ENCODE measurements around the gene SYT6. TPM values are rescaled to one million over a fixed set of nuclear protein-coding genes. Genes with fewer than 3 reads are reported as not detected.

Gene SYT6
- total RNA-seq, 3 donors from 2014 or later (not counting 1 experiment from before 2014, with no cell fraction given): 0.13 TPM; not detected in 2

DNA sequence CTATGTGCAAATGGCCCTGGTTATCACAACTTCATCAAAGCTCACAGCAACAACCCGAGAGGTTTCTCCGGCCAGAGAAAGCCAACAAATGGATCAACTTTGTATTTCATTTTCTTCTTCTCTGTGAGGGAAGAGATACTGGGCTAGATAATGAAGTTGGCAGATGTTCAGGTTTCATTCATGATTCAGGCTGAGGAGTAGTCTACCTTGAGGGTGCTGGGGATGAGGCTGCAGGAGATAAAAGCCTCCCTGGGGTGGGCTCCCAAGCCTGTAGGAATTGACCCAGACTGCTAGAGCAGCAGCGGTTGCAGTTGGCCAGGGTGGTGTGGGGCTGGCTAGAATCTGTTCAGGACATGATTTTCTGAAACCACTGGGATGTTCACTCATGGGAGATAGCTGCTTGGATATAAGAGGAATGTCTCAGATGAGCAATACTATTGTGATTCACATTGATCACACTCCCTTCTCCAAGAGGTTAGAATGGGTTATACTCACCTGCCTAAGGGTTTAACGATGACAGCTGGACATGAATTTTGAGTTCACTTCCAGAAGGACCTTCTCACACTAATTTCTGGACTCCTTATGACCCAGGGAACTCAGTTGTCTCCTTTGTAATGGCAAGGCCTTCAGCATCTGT, 64.0 kb downstream of the SYT6 start:
- Mint-ChIP-seq H3K4me1 (peaks cover 35 to 43% of the 10 kb centered on the region in 2 donors), H3K4me3 (no peak overlapping the region), H3K27ac (peak overlapping the region in 1 of 2 donors; percentile 3), H3K9me3 (no peaks in the 10 kb centered on the region), H3K27me3 (ENCODE audit: low read depth in 2 of 2) (peaks cover 0 to 4% of the 10 kb centered on the region in 2 donors), H3K36me3 (no peaks in the 10 kb centered on the region)
- H3K9me3 ChIP-seq (ENCODE audit: control insufficient read depth, insufficient read depth, low read length): no peaks in the 10 kb centered on the region
- peaks cover 15% of the 10 kb centered on the region for H3K4me1 ChIP-seq (ENCODE audit: control insufficient read depth, insufficient read depth, low read length)
- H3K27ac ChIP-seq (ENCODE audit: low read length): no peak overlapping the region
- intact Hi-C loops (cut with micrococcal nuclease): no loop called here
- DNase-seq: no peak
- H3K4me3 ChIP-seq (ENCODE audit: low read length): no peak overlapping the region
- WGBS (ENCODE audit: insufficient coverage): 80% methylated on average over 2 of the region's 4 CpGs
- H3K36me3 ChIP-seq (ENCODE audit: control insufficient read depth, insufficient read depth, low read length): no peaks in the 10 kb centered on the region
- no peaks in the 10 kb centered on the region for H3K27me3 ChIP-seq (ENCODE audit: control insufficient read depth, insufficient read depth, low read length)
- TF ChIP-seq, protein P1, sequence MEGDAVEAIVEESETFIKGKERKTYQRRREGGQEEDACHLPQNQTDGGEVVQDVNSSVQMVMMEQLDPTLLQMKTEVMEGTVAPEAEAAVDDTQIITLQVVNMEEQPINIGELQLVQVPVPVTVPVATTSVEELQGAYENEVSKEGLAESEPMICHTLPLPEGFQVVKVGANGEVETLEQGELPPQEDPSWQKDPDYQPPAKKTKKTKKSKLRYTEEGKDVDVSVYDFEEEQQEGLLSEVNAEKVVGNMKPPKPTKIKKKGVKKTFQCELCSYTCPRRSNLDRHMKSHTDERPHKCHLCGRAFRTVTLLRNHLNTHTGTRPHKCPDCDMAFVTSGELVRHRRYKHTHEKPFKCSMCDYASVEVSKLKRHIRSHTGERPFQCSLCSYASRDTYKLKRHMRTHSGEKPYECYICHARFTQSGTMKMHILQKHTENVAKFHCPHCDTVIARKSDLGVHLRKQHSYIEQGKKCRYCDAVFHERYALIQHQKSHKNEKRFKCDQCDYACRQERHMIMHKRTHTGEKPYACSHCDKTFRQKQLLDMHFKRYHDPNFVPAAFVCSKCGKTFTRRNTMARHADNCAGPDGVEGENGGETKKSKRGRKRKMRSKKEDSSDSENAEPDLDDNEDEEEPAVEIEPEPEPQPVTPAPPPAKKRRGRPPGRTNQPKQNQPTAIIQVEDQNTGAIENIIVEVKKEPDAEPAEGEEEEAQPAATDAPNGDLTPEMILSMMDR (IDR thresholded peaks at IDR 0.05): no peak
- no peak for ATAC-seq

DNA sequence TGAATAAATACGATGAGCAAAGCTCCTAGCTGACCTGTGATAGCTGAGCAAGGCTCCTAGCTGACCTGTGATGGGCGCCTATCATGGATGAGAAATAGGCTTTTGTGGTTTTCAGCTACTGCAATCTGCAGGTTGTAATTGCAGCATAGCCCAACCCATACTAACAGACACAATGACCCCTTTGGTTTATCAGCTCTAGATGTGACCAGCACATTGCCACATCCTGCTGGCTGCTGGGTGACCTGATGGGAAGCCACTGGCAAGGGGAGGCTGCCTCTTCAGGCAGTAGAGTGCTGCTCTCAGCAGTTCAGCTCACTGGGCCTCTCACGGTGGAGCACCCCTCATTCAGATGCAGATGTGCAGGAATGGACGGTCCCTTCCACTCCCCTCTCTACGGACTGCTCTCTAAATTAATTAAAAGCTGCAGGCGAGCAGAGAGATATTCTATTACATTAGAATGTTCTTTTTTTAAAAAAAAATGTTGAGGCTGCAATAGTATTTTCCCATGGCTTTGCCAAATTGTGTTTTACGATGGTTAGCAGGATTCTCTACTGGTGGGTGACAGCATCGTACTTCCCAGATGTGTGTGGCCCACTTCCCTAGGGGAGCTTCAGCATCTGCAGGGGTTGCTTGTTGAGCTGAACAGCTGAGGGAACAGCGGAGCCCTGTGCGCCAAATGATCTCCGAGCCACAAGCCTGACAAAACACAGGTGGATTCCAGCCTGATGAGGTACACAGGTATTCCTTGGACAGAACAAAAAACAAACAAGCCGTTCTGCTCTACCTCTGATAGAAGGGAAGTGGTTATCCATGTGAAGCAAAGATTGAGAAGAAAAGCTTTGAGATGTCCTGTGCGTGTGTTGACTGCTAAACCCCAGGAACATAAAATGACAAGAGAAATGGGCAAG, 65.0 kb downstream of the SYT6 start:
- peak overlapping the region; percentile 35 for H3K4me3 Mint-ChIP-seq
- intact Hi-C loops (cut with micrococcal nuclease): no loop called here
- Histone ChIP-seq H3K27me3 (ENCODE audit: control insufficient read depth, insufficient read depth, low read length) (no peaks in the 10 kb centered on the region), H3K36me3 (ENCODE audit: control insufficient read depth, insufficient read depth, low read length) (no peaks in the 10 kb centered on the region), H3K4me1 (ENCODE audit: control insufficient read depth, insufficient read depth, low read length) (peaks cover 15% of the 10 kb centered on the region), H3K9me3 (ENCODE audit: control insufficient read depth, insufficient read depth, low read length) (no peaks in the 10 kb centered on the region), H3K27ac (ENCODE audit: low read length) (no peak overlapping the region), H3K4me3 (ENCODE audit: low read length) (no peak overlapping the region)
- no peaks in the 10 kb centered on the region for H3K9me3 Mint-ChIP-seq
- TF ChIP-seq, protein P1 (IDR thresholded peaks at IDR 0.05): no peak
- H3K27ac Mint-ChIP-seq: peak overlapping the region; percentile 8 to 19
- peak; percentile 59 to 91 (median 80) for ATAC-seq
- no peaks in the 10 kb centered on the region for H3K36me3 Mint-ChIP-seq
- no peak for DNase-seq
- H3K4me1 Mint-ChIP-seq: peaks cover 25 to 33% of the 10 kb centered on the region in 2 donors
- 70% methylated on average over 10 of the region's 13 CpGs for WGBS (ENCODE audit: insufficient coverage)
- H3K27me3 Mint-ChIP-seq (ENCODE audit: low read depth in 2 of 2): peaks cover 0 to 4% of the 10 kb centered on the region in 2 donors

DNA sequence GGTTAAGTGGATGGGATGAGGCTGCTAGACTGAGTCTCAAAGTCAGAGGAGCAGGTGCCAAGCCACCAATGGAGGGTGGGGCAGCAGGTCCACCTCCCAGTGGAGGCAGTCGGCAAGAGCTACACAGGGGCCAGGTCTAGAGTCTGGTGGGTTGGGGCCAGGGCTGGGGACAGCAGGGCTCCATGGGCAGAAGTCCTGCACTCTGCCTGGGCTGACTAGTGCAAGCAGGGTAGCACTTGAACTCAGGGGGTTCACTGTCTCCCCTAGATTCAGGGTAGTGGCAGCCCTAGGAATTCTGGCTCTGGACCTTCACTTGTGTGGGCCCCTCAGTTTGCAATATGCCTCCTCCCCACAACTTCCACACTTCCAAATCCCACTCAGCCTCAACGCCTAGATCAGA, 66.2 kb downstream of the SYT6 start:
- H3K4me3 ChIP-seq (ENCODE audit: low read length): no peak overlapping the region
- Mint-ChIP-seq H3K27me3 (ENCODE audit: low read depth in 2 of 2) (peaks cover 0 to 4% of the 10 kb centered on the region in 2 donors), H3K36me3 (no peaks in the 10 kb centered on the region), H3K4me1 (peaks cover 22 to 31% of the 10 kb centered on the region in 2 donors), H3K9me3 (no peaks in the 10 kb centered on the region), H3K4me3 (no peak overlapping the region), H3K27ac (peak overlapping the region in 1 of 2 donors; percentile 8)
- no peak for DNase-seq
- H3K4me1 ChIP-seq (ENCODE audit: control insufficient read depth, insufficient read depth, low read length): peaks cover 15% of the 10 kb centered on the region
- H3K27ac ChIP-seq (ENCODE audit: low read length): no peak overlapping the region
- no peaks in the 10 kb centered on the region for H3K27me3 ChIP-seq (ENCODE audit: control insufficient read depth, insufficient read depth, low read length)
- 94% methylated on average over 2 of the region's 2 CpGs for WGBS (ENCODE audit: insufficient coverage)
- no peak for ATAC-seq
- TF ChIP-seq, protein P1 (IDR thresholded peaks at IDR 0.05): no peak
- intact Hi-C loops (cut with micrococcal nuclease): no loop called here
- no peaks in the 10 kb centered on the region for H3K9me3 ChIP-seq (ENCODE audit: control insufficient read depth, insufficient read depth, low read length)
- H3K36me3 ChIP-seq (ENCODE audit: control insufficient read depth, insufficient read depth, low read length): no peaks in the 10 kb centered on the region

All from natural killer cell (primary cell).